ENCODE results near the gene C2orf49. TPM values are rescaled to one million over a fixed set of nuclear protein-coding genes. Genes with fewer than 3 reads are reported as not detected.

C2orf49 gene
- total and polyA plus RNA-seq, 2 donors (not counting 3 experiments of a cell fraction or from before 2014, with no cell fraction given): 4.6 to 15.0 TPM

- TF ChIP-seq CTCF (IDR thresholded peaks at IDR 0.05; ENCODE audit: extremely low read depth in 1 of 2, insufficient read depth in 1 of 2, low read depth in 1 of 2, low read length in 2 of 2): peak; percentile 87 to 89
- no peak for TF ChIP-seq FOS (IDR thresholded peaks at IDR 0.05; ENCODE audit: borderline replicate concordance, insufficient read depth, low read length)
- peak; percentile 55 for TF ChIP-seq MYC (IDR thresholded peaks at IDR 0.05; ENCODE audit: low read depth, low read length)
- peak; percentile 9 for TF ChIP-seq POLR2AphosphoS5 (IDR thresholded peaks at IDR 0.05; ENCODE audit: insufficient read depth, low read depth, low read length)
- H3K4me2 ChIP-seq (ENCODE audit: insufficient read depth, low read length): no peak overlapping the region
- dilution Hi-C loops (cut with MboI; ENCODE audit: extremely low pct_ligation_motif_present, low sequenced_read_pairs) (no loop called here), intact Hi-C loops (cut with micrococcal nuclease) (loop anchor here (1.0 kb wide), 6 partner anchors 25 to 175 kb away; partner anchors contain the start of gene FHL2)
- H3K27ac ChIP-seq (ENCODE audit: insufficient read depth, low read depth, low read length): peak overlapping the region; percentile 25
- H3K79me2 ChIP-seq (ENCODE audit: control insufficient read depth, insufficient read depth, low read length): peaks cover 76% of the 10 kb centered on the region
- H3K27me3 ChIP-seq (ENCODE audit: control insufficient read depth in 2 of 2, insufficient read depth in 2 of 2, low read length in 2 of 2): no peaks in the 10 kb centered on the region
- H3K4me3 ChIP-seq (replicated peaks in 1 of 3; ENCODE audit: insufficient read depth in 1 of 3, low read depth in 1 of 3, low read length in 3 of 3): no peak overlapping the region
- H3K9me1 ChIP-seq (replicated peaks; ENCODE audit: control insufficient read depth, extremely low read depth, insufficient read depth, low read length): no peaks in the 10 kb centered on the region
- H3K9me3 ChIP-seq (replicated peaks; ENCODE audit: control insufficient read depth, insufficient read depth, low read length): no peaks in the 10 kb centered on the region
- POLR2A ChIA-PET: interaction anchor here (0.6 kb wide), 1 partner anchor 15 kb away, joined by 3 read pairs; no protein-coding TSS in a partner anchor
- peaks cover 2% of the 10 kb centered on the region for H4K20me1 ChIP-seq (replicated peaks; ENCODE audit: control insufficient read depth, extremely low read depth, insufficient read depth, low read length)
- no peak overlapping the region for H3K9ac ChIP-seq (replicated peaks; ENCODE audit: extremely low read depth, insufficient read depth, low read length)
- peaks cover 62 to 71% of the 10 kb centered on the region in 2 experiments for H3K36me3 ChIP-seq (ENCODE audit: control insufficient read depth in 2 of 2, extremely low read depth in 1 of 2, insufficient read depth in 2 of 2, low read length in 2 of 2)
- CTCF ChIA-PET: interaction anchor here (0.9 to 3.3 kb wide), 11 partner anchors 19 to 152 kb away, joined by 3 to 28 read pairs (median 4); no protein-coding TSS in a partner anchor
- DNase-seq (ENCODE audit: low read depth, low spot score) (peak; percentile 85), FAIRE-seq (peak; percentile 86)
- H3K4me1 ChIP-seq (ENCODE audit: control insufficient read depth, extremely low read depth, insufficient read depth, low read length): peaks cover 24% of the 10 kb centered on the region
- no peak overlapping the region for H2AFZ ChIP-seq (ENCODE audit: low read depth, low read length)
- no TSS peak for BruUV-seq (replicated peaks)
These were observed 32.7 kb downstream of the C2orf49 start for GRCh38 chr2:105369777-105370690.

Data from endothelial cell of umbilical vein (primary cell).